ENCODE results near the gene CCDC77.

- no peak for TF ChIP-seq CTCF (IDR thresholded peaks at IDR 0.05)
- TF ChIP-seq POLR2A (IDR thresholded peaks at IDR 0.05), result no peak
Measured at GRCh38 chr12:466762-467161, 65.3 kb downstream of the CCDC77 start.

Measured in thyroid gland (tissue), 4 donors.